Astrocyte (in vitro differentiated cells and primary cell): ENCODE results near the gene FGGY.

Source experiments
- CTCF ChIP-seq: IDR thresholded peaks from 2 replicates; pipeline ENCODE4 v1.5.1; 2011; ENCODE audit warnings: low read depth, mild to moderate bottlenecking, inconsistent platforms, low read length, moderate library complexity; ENCODE audit not compliant: insufficient read depth
- EZH2 ChIP-seq: IDR thresholded peaks from 2 replicates; pipeline ENCODE4 v1.6.1; 2012; ENCODE audit warnings: mild to moderate bottlenecking, low read length, inconsistent platforms; ENCODE audit not compliant: insufficient read depth

GRCh38 chr1:59266927-59267293 is 30.0 kb upstream of the FGGY start:
- TF ChIP-seq CTCF = no peak
- no peak for TF ChIP-seq EZH2
